NT2/D1 (cell line): ENCODE measurements around the gene PKMYT1.
A peak's percentile ranks its signal among the peaks of the same experiment; 100 is the strongest.

Experiments
- DNase-seq: peaks from one replicate; pipeline ENCODE4 v3.0.0-alpha.2; 2011; ENCODE audit warnings: low read depth, low spot score
- H3K27me3 ChIP-seq: 2 replicates; pipeline ENCODE4 v1.6.0; 2011; ENCODE audit warnings: mild to moderate bottlenecking; ENCODE audit not compliant: insufficient read length, insufficient read depth
- H3K36me3 ChIP-seq: 2 replicates; pipeline ENCODE4 v1.6.1; 2011; ENCODE audit warnings: mild to moderate bottlenecking, low read length, mixed read lengths; ENCODE audit not compliant: insufficient read depth, insufficient read length
- H3K4me1 ChIP-seq: 2 replicates; pipeline ENCODE4 v1.5.1; 2011; ENCODE audit not compliant: insufficient read depth, insufficient read length
- H3K4me3 ChIP-seq: 2 replicates; pipeline ENCODE4 v1.5.1; 2011; ENCODE audit warnings: low read depth; ENCODE audit not compliant: insufficient read length
- H3K9ac ChIP-seq: 2 replicates; pipeline ENCODE4 v1.6.0; 2011; ENCODE audit warnings: low read depth; ENCODE audit not compliant: insufficient read length
- H3K9me3 ChIP-seq: 2 replicates; pipeline ENCODE4 v1.5.1; 2011; ENCODE audit warnings: mild to moderate bottlenecking, low read length; ENCODE audit not compliant: insufficient read depth
- SUZ12 ChIP-seq: IDR thresholded peaks from 2 replicates; pipeline ENCODE4 v1.6.1; 2011; ENCODE audit not compliant: insufficient read length, insufficient read depth; ENCODE audit errors: extremely low read depth
- YY1 ChIP-seq: IDR thresholded peaks from 2 replicates; pipeline ENCODE4 v1.6.1; 2011; ENCODE audit not compliant: insufficient read length, insufficient read depth
- ZNF274 ChIP-seq: IDR thresholded peaks from 2 replicates; pipeline ENCODE4 v1.6.1; 2011; ENCODE audit warnings: mild to moderate bottlenecking, low read depth, low read length

The PKMYT1 gene

GRCh38 chr16:3003582-3004270 is 23.5 kb upstream of the PKMYT1 start:
- Histone ChIP-seq H3K9me3 (no peaks in the 10 kb centered on the region), H3K4me1 (peaks cover 34% of the 10 kb centered on the region), H3K4me3 (no peak overlapping the region), H3K27me3 (peaks cover 13% of the 10 kb centered on the region), H3K36me3 (no peaks in the 10 kb centered on the region), H3K9ac (no peak overlapping the region)
- no peak for TF ChIP-seq ZNF274
- no peak for TF ChIP-seq SUZ12
- no peak for TF ChIP-seq YY1
- DNase-seq: peak; percentile 100

- Histone ChIP-seq H3K4me3 (no peak overlapping the region), H3K36me3 (no peaks in the 10 kb centered on the region), H3K27me3 (no peaks in the 10 kb centered on the region), H3K4me1 (peaks cover 34% of the 10 kb centered on the region), H3K9me3 (no peaks in the 10 kb centered on the region), H3K9ac (no peak overlapping the region)
- DNase-seq: no peak
- TF ChIP-seq ZNF274 (no peak), SUZ12 (no peak), YY1 (no peak)
Measured at GRCh38 chr16:3001316-3001715, 21.1 kb upstream of the PKMYT1 start.

GRCh38 chr16:3000540-3000939 is 20.3 kb upstream of the PKMYT1 start:
- Histone ChIP-seq H3K27me3 (no peaks in the 10 kb centered on the region), H3K4me1 (peaks cover 29% of the 10 kb centered on the region), H3K9me3 (no peaks in the 10 kb centered on the region), H3K9ac (no peak overlapping the region), H3K4me3 (no peak overlapping the region), H3K36me3 (no peaks in the 10 kb centered on the region)
- no peak for TF ChIP-seq YY1
- no peak for TF ChIP-seq ZNF274
- TF ChIP-seq SUZ12: no peak
- no peak for DNase-seq

GRCh38 chr16:2999929-3000328 is 19.7 kb upstream of the PKMYT1 start:
- no peak for DNase-seq

GRCh38 chr16:2996298-2996697 is 16.1 kb upstream of the PKMYT1 start:
- peak overlapping the region; percentile 38 for H3K9ac ChIP-seq
- peaks cover 27% of the 10 kb centered on the region for H3K4me1 ChIP-seq
- H3K27me3 ChIP-seq: peaks cover 3% of the 10 kb centered on the region
- H3K36me3 ChIP-seq: no peaks in the 10 kb centered on the region
- no peak overlapping the region for H3K4me3 ChIP-seq
- no peak for DNase-seq
- TF ChIP-seq ZNF274 (no peak), YY1 (no peak), SUZ12 (no peak)
- H3K9me3 ChIP-seq: no peaks in the 10 kb centered on the region

More at GRCh38 chr16:2999929-3000328, 19.7 kb upstream of the PKMYT1 start:
- H3K36me3 ChIP-seq: no peaks in the 10 kb centered on the region
- no peak overlapping the region for H3K9ac ChIP-seq
- H3K27me3 ChIP-seq: no peaks in the 10 kb centered on the region
- no peak for TF ChIP-seq YY1
- TF ChIP-seq SUZ12: no peak
- TF ChIP-seq ZNF274: no peak
- H3K9me3 ChIP-seq: no peaks in the 10 kb centered on the region
- H3K4me1 ChIP-seq: peaks cover 29% of the 10 kb centered on the region
- H3K4me3 ChIP-seq: no peak overlapping the region

- H3K9me3 ChIP-seq: no peaks in the 10 kb centered on the region
- no peak overlapping the region for H3K9ac ChIP-seq
- H3K27me3 ChIP-seq: peaks cover 3% of the 10 kb centered on the region
- no peaks in the 10 kb centered on the region for H3K36me3 ChIP-seq
- peaks cover 33% of the 10 kb centered on the region for H3K4me1 ChIP-seq
- TF ChIP-seq ZNF274: no peak
- no peak for TF ChIP-seq SUZ12
- TF ChIP-seq YY1: no peak
- no peak overlapping the region for H3K4me3 ChIP-seq
- DNase-seq: no peak
Measured at GRCh38 chr16:2992383-2993081, 12.3 kb upstream of the PKMYT1 start.

- Histone ChIP-seq H3K9me3 (no peaks in the 10 kb centered on the region), H3K27me3 (peaks cover 3% of the 10 kb centered on the region), H3K4me3 (no peak overlapping the region), H3K36me3 (no peaks in the 10 kb centered on the region), H3K9ac (no peak overlapping the region), H3K4me1 (peaks cover 32% of the 10 kb centered on the region)
- no peak for DNase-seq
- TF ChIP-seq SUZ12 (no peak), ZNF274 (no peak)
Measured at GRCh38 chr16:2991566-2992261, 11.5 kb upstream of the PKMYT1 start.
